ENCODE results near the gene ADCY5.
"Not testable (repeated sequence)": the region's sequence is repeated elsewhere in the genome, so short reads cannot be mapped to it uniquely, and the experiment has no call there.

The ADCY5 gene

DNA sequence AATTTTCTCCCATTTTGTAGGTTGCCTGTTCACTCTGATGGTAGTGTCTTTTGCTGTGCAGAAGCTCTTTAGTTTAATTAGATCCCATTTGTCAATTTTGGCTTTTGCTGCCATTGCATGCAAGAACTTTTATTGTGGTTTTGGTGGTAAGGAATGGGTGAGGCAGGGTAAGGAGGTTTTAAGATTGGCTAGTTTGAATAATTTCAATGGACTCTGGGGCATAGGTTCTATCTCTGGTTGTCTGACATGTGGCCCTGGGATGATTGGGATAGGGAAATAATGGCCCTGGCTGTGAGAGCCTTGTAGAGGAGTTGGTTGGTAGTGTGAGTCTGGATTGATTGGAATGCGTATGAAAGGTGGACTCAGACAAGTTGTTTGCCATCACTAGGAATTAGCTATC, 209.1 kb downstream of the ADCY5 start:
- H3K9ac ChIP-seq (ENCODE audit: low read length): no peak overlapping the region
- TF ChIP-seq, protein P1, sequence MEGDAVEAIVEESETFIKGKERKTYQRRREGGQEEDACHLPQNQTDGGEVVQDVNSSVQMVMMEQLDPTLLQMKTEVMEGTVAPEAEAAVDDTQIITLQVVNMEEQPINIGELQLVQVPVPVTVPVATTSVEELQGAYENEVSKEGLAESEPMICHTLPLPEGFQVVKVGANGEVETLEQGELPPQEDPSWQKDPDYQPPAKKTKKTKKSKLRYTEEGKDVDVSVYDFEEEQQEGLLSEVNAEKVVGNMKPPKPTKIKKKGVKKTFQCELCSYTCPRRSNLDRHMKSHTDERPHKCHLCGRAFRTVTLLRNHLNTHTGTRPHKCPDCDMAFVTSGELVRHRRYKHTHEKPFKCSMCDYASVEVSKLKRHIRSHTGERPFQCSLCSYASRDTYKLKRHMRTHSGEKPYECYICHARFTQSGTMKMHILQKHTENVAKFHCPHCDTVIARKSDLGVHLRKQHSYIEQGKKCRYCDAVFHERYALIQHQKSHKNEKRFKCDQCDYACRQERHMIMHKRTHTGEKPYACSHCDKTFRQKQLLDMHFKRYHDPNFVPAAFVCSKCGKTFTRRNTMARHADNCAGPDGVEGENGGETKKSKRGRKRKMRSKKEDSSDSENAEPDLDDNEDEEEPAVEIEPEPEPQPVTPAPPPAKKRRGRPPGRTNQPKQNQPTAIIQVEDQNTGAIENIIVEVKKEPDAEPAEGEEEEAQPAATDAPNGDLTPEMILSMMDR (IDR thresholded peaks at IDR 0.05; ENCODE audit: low read length): no peak
- no peak for TF ChIP-seq EZH2 (IDR thresholded peaks at IDR 0.05; ENCODE audit: borderline replicate concordance, low read length)
- H3K4me3 ChIP-seq (ENCODE audit: low read depth, low read length, poor library complexity, severe bottlenecking): no peak overlapping the region
- no peaks in the 10 kb centered on the region for H3K79me2 ChIP-seq (ENCODE audit: insufficient read depth, low read length)
- H3K27me3 ChIP-seq (ENCODE audit: insufficient read depth, low read length): no peaks in the 10 kb centered on the region
- H3K4me1 ChIP-seq (ENCODE audit: insufficient read depth, low read length, severe bottlenecking): no peaks in the 10 kb centered on the region
- no peak overlapping the region for H3K27ac ChIP-seq (ENCODE audit: low read depth, low read length, poor library complexity, severe bottlenecking)
- no peaks in the 10 kb centered on the region for H3K9me2 ChIP-seq (ENCODE audit: low read depth, low read length)
- H3K9me3 ChIP-seq (ENCODE audit: low read length): 0 out of 2 replicates have a peak, but pooled peaks cover 7% of the 10 kb centered on the region
- no peak overlapping the region for H3K4me2 ChIP-seq (ENCODE audit: low read length)
- no peaks in the 10 kb centered on the region for H4K20me1 ChIP-seq (ENCODE audit: insufficient read depth, low read length)
- no peaks in the 10 kb centered on the region; the same call in none of the 2 replicates for H3F3A ChIP-seq (ENCODE audit: insufficient read depth, low read length)
- peaks cover 27% of the 10 kb centered on the region for H3K36me3 ChIP-seq (ENCODE audit: insufficient read depth, low read length)
- H2AFZ ChIP-seq (ENCODE audit: low read length): no peak overlapping the region

DNA sequence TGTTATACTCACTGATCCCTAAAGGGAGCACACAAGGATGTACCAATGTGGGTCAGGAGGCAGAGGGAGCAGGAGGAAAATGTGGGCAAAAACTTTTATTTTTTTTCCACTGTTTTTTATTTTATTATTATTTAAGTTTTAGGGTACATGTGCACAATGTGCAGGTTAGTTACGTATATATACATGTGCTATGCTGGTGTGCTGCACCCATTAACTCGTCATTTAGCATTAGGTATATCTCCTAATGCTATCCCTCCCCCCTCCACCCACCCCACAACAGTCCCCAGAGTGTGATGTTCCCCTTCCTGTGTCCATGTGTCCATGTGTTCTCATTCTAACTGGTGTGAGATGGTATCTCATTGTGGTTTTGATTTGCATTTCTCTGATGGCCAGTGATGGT, 209.7 kb downstream of the ADCY5 start:
- H3K9me3 ChIP-seq (ENCODE audit: low read length); H3K4me1 ChIP-seq (ENCODE audit: insufficient read depth, low read length, severe bottlenecking); H3K27me3 ChIP-seq (ENCODE audit: insufficient read depth, low read length); H3K4me3 ChIP-seq (ENCODE audit: low read depth, low read length, poor library complexity, severe bottlenecking); H3K79me2 ChIP-seq (ENCODE audit: insufficient read depth, low read length); H4K20me1 ChIP-seq (ENCODE audit: insufficient read depth, low read length); H3F3A ChIP-seq (ENCODE audit: insufficient read depth, low read length); H3K27ac ChIP-seq (ENCODE audit: low read depth, low read length, poor library complexity, severe bottlenecking); H3K9ac ChIP-seq (ENCODE audit: low read length); H2AFZ ChIP-seq (ENCODE audit: low read length); H3K4me2 ChIP-seq (ENCODE audit: low read length); H3K9me2 ChIP-seq (ENCODE audit: low read depth, low read length): not testable (repeated sequence)
- peaks cover 27% of the 10 kb centered on the region for H3K36me3 ChIP-seq (ENCODE audit: insufficient read depth, low read length)

DNA sequence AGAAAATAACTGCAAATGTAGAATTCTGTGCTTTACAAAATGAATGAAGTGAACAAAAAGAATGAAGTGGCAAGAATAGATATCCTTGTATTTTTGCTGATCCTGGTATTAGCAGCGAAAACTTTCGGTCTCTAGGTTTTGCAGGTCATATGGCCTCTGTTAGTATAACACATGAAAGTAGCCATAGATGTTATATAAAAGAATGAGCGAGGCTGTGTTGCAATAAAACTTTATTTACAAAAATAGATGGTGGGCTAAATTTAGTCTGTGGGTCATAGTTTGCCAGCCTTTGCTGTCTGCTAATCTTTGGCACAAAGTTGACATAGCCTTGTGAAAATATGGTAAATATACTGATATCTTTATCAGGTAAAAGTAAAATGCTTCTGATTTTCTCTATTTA, 212.0 kb downstream of the ADCY5 start:
- H3K27me3 ChIP-seq (ENCODE audit: insufficient read depth, low read length): no peaks in the 10 kb centered on the region
- H4K20me1 ChIP-seq (ENCODE audit: insufficient read depth, low read length): no peaks in the 10 kb centered on the region
- H2AFZ ChIP-seq (ENCODE audit: low read length): no peak overlapping the region
- H3K4me1 ChIP-seq (ENCODE audit: insufficient read depth, low read length, severe bottlenecking): no peaks in the 10 kb centered on the region
- H3K79me2 ChIP-seq (ENCODE audit: insufficient read depth, low read length): no peaks in the 10 kb centered on the region
- H3K4me3 ChIP-seq (ENCODE audit: low read depth, low read length, poor library complexity, severe bottlenecking): no peak overlapping the region
- no peaks in the 10 kb centered on the region; the same call in 1 of the 2 replicates for H3F3A ChIP-seq (ENCODE audit: insufficient read depth, low read length)
- no peak overlapping the region for H3K9ac ChIP-seq (ENCODE audit: low read length)
- H3K4me2 ChIP-seq (ENCODE audit: low read length): no peak overlapping the region
- no peaks in the 10 kb centered on the region for H3K9me2 ChIP-seq (ENCODE audit: low read depth, low read length)
- no peak for TF ChIP-seq EZH2 (IDR thresholded peaks at IDR 0.05; ENCODE audit: borderline replicate concordance, low read length)
- TF ChIP-seq, protein P1 (IDR thresholded peaks at IDR 0.05; ENCODE audit: low read length): no peak
- H3K9me3 ChIP-seq (ENCODE audit: low read length): 0 out of 2 replicates have a peak, but pooled peaks cover 7% of the 10 kb centered on the region
- H3K36me3 ChIP-seq (ENCODE audit: insufficient read depth, low read length): peaks cover 32% of the 10 kb centered on the region
- no peak overlapping the region for H3K27ac ChIP-seq (ENCODE audit: low read depth, low read length, poor library complexity, severe bottlenecking)

All from OCI-LY1 (cell line).